Endothelial cell (in vitro differentiated cells): ENCODE results near the gene MMP14. TPM values are rescaled to one million over a fixed set of nuclear protein-coding genes. Genes with fewer than 3 reads are reported as not detected.
A peak's percentile ranks its signal among the peaks of the same experiment; 100 is the strongest.

Experiments used
- DNase-seq: peaks from one replicate; pipeline ENCODE4 v3.0.0; 2021; ENCODE audit warnings: low spot score
- H3K27ac Mint-ChIP-seq: one replicate; pipeline ENCODE4 v1.8.0; 2021; ENCODE audit warnings: mixed read lengths, inconsistent platforms; ENCODE audit not compliant: unreplicated experiment
- H3K27me3 Mint-ChIP-seq: one replicate; pipeline ENCODE4 v1.8.0; 2021; ENCODE audit warnings: mild to moderate bottlenecking, moderate library complexity, mixed read lengths, inconsistent platforms; ENCODE audit not compliant: unreplicated experiment
- H3K36me3 Mint-ChIP-seq: one replicate; pipeline ENCODE4 v1.8.0; 2021; ENCODE audit warnings: mild to moderate bottlenecking, low read depth, mixed read lengths, inconsistent platforms; ENCODE audit not compliant: unreplicated experiment
- H3K4me1 Mint-ChIP-seq: one replicate; pipeline ENCODE4 v1.8.0; 2021; ENCODE audit warnings: mild to moderate bottlenecking, mixed read lengths, inconsistent platforms; ENCODE audit not compliant: unreplicated experiment
- H3K4me3 Mint-ChIP-seq: one replicate; pipeline ENCODE4 v1.8.0; 2021; ENCODE audit warnings: mild to moderate bottlenecking, mixed read lengths, inconsistent platforms; ENCODE audit not compliant: unreplicated experiment
- H3K9me3 Mint-ChIP-seq: one replicate; pipeline ENCODE4 v1.8.0; 2021; ENCODE audit warnings: mixed read lengths, inconsistent platforms; ENCODE audit not compliant: unreplicated experiment
- CTCF ChIP-seq: fragments of 200-600 bp; sonication (generic); IDR thresholded peaks from one replicate; pipeline ENCODE4 v1.5.0; 2021; ENCODE audit warnings: antibody characterized with exemption; ENCODE audit not compliant: unreplicated experiment
- total RNA-seq: library from RNA; stranded (reverse); fragmentation: NEBNext Ultra II Directional; extraction: Animal tissue kit (Norgen Biotek cat#: 25700); gene quantifications from one replicate; pipeline ENCODE4 v1.2.1, GENCODE V29; 2021; ENCODE audit not compliant: unreplicated experiment

The MMP14 gene
- total RNA-seq, 1 donor from 2014 or later, result 819 TPM

- Mint-ChIP-seq H3K4me1 (peaks cover 28% of the 10 kb centered on the region), H3K9me3 (no peaks in the 10 kb centered on the region), H3K27me3 (peaks cover 3% of the 10 kb centered on the region), H3K36me3 (peaks cover 3% of the 10 kb centered on the region), H3K27ac (no peak overlapping the region), H3K4me3 (no peak overlapping the region)
- no peak for DNase-seq
- TF ChIP-seq CTCF, result no peak
Measured at GRCh38 chr14:22814373-22814772, 22.0 kb upstream of the MMP14 start.

GRCh38 chr14:22814941-22815713, 21.3 kb upstream of the MMP14 start, which contains the start of gene SLC7A7:
Gene SLC7A7 (minus strand): TSS chr14:22815435. CDS start chr14:22813398, 2,037 bp downstream.
- Mint-ChIP-seq H3K27me3 (peaks cover 6% of the 10 kb centered on the region), H3K4me3 (no peak within 1 kb of the TSS), H3K36me3 (peaks cover 3% of the 10 kb centered on the region), H3K4me1 (peaks cover 34% of the 10 kb centered on the region), H3K9me3 (no peaks in the 10 kb centered on the region), H3K27ac (no peak within 1 kb of the TSS)
- DNase-seq, result no peak
- no peak for TF ChIP-seq CTCF

GRCh38 chr14:22819151-22819988, 17.0 kb upstream of the MMP14 start:
- no peak for TF ChIP-seq CTCF
- DNase-seq, result peak; percentile 51

GRCh38 chr14:22820731-22821130, 15.7 kb upstream of the MMP14 start:
- Mint-ChIP-seq H3K27me3 (peaks cover 17% of the 10 kb centered on the region), H3K4me1 (peaks cover 40% of the 10 kb centered on the region), H3K36me3 (no peaks in the 10 kb centered on the region), H3K27ac (no peak overlapping the region), H3K9me3 (no peaks in the 10 kb centered on the region), H3K4me3 (no peak overlapping the region)
- no peak for DNase-seq
- no peak for TF ChIP-seq CTCF

More at GRCh38 chr14:22819151-22819988, 17.0 kb upstream of the MMP14 start:
- peak overlapping the region; percentile 16 for H3K4me3 Mint-ChIP-seq
- peaks cover 50% of the 10 kb centered on the region for H3K4me1 Mint-ChIP-seq
- H3K9me3 Mint-ChIP-seq, result no peaks in the 10 kb centered on the region
- peaks cover 16% of the 10 kb centered on the region for H3K27me3 Mint-ChIP-seq
- H3K36me3 Mint-ChIP-seq, result peaks cover 3% of the 10 kb centered on the region
- peak overlapping the region; percentile 90 for H3K27ac Mint-ChIP-seq
